Ovary (tissue), 9 donors: Measurements from ENCODE around the gene KRT72. TPM values are rescaled to one million over a fixed set of nuclear protein-coding genes. Genes with fewer than 3 reads are reported as not detected.
"Not testable (repeated sequence)": the region's sequence is repeated elsewhere in the genome, so short reads cannot be mapped to it uniquely, and the experiment has no call there.

ENCODE experiments used
- DNase-seq, 5 donors: peaks; one replicate each; pipeline ENCODE4 v3.0.0-alpha.2; 2019 to 2020
- H3K27ac ChIP-seq, 2 donors: fragments of 200-600 bp; one replicate each; pipeline versions ENCODE4 v1.5.1 to v1.8.0; 2019 to 2022
- H3K27me3 ChIP-seq: fragments of 200-600 bp; one replicate; pipeline ENCODE4 v1.8.0; 2022
- H3K36me3 ChIP-seq: fragments of 200-600 bp; sonication (generic); one replicate; pipeline ENCODE4 v1.5.1; 2019
- H3K4me1 ChIP-seq: one replicate; pipeline ENCODE4 v1.8.1; 2013; ENCODE audit warnings: mild to moderate bottlenecking, moderate library complexity; ENCODE audit not compliant: insufficient read depth
- H3K4me3 ChIP-seq: fragments of 200-600 bp; sonication (generic); one replicate; pipeline ENCODE4 v1.5.1; 2017
- H3K9me3 ChIP-seq, 2 donors: fragments of 200-600 bp in 1 of 2; sonication (generic) in 1 of 2; one replicate each; pipeline versions ENCODE4 v1.5.1 to v1.8.1; 2013 to 2019; ENCODE audit warnings: mild to moderate bottlenecking in 1 of 2, moderate library complexity in 1 of 2
- EP300 ChIP-seq: sonication (generic); formaldehyde crosslinking; IDR thresholded peaks from one replicate; pipeline ENCODE4 v1.6.1; 2017; ENCODE audit warnings: antibody characterized with exemption
- POLR2A ChIP-seq: fragments of 450-650 bp; IDR thresholded peaks from one replicate; pipeline ENCODE4 v1.6.1; 2017; ENCODE audit warnings: antibody characterized with exemption, mild to moderate bottlenecking, moderate library complexity
- WGBS, 3 donors: extraction: QIAGEN DNeasy Blood & Tissue Kit in 1 of 3; methylation state at CpG; one replicate each; pipeline versions ENCODE4 v1.1.5 to v1.1.7; 2013 to 2017; 5-methylcytosine and 5-hydroxymethylcytosine counted together
- intact Hi-C, 4 donors: fragments of 100-400 bp; cut with DNase I; formaldehyde crosslinking; loops; one replicate each; pipeline versions ENCODE4 v1.11.0 to v1.15.1; 2022 to 2023
- polyA plus RNA-seq, 2 donors: library from polyadenylated mRNA; stranded (reverse); fragments of 200-250 nt in 1 of 2; fragments of 350-450 nt in 1 of 2; fragmentation: Illumina TruSeq in 1 of 2; extraction: RNeasy Lipid Tissue Mini Kit (QIAGEN cat#74804) in 1 of 2; gene quantifications; one replicate each; pipeline ENCODE4 v1.2.3, GENCODE V29; 2013 to 2014
- total RNA-seq, 7 donors: library from RNA; depleted of rRNA in 2 of 7; stranded (reverse); fragments of >200 nt in 2 of 7; fragmentation: NEBNext Ultra II Directional in 3 of 7; extraction: Animal tissue kit (Norgen Biotek cat#: 25700) in 3 of 7; gene quantifications; one replicate each; pipeline versions ENCODE4 v1.1.0 to v1.2.4, GENCODE V29; 2016 to 2023
- TF ChIP-seq, protein P1 (sequence below), 3 donors: fragments of 450-650 bp in 2 of 3; fragments of 200-600 bp in 1 of 3; IDR thresholded peaks; one replicate each; pipeline versions ENCODE4 v1.5.1 to v1.8.0; 2016 to 2022; ENCODE audit warnings: antibody characterized with exemption in 3 of 3, mild to moderate bottlenecking in 1 of 3
- donor health status: DM: no; HTN: no; CAD: no; lungs with moderate emphysema.
- donor health status: DM: no; HTN: no; CAD: no.
- donor health status: Bipolar disorder and iron deficiency.
- donor health status: DM: yes; HTN: yes; CAD: no.
- donor health status: DM: no; HTN: no; CAD: no.
- donor health status: DM: yes; HTN: yes; CAD: no.

The KRT72 gene
- total and polyA plus RNA-seq, 9 donors: not detected

DNA sequence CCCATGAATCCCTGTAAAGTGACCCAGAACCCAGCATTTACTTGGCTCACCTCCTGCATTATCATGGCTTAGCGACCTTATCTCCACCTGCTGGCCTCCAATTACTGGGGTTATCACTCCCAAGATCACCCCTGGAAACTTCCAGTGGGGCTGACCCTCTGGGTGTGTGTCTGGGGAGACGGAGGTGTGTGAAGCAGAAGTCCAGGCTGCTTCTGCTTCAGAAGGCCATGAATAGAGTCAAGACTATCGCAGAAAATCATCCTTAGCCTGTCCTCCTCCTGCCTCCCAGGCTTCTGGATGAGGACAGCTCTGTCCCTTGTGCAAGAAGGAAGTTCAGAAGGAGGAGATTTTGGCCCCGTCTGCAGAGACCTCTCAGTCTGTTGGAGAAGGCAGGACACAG, 408 bp upstream of the KRT72 start:
- intact Hi-C loops: no loop called here
- DNase-seq: no peak
- H3K4me3 ChIP-seq: no peak overlapping the region
- no peak overlapping the region for H3K27ac ChIP-seq
- no peaks in the 10 kb centered on the region for H3K36me3 ChIP-seq
- 56 to 67% (median 63%) methylated on average over 4 of the region's 4 CpGs for WGBS, 3 donors
- TF ChIP-seq, protein P1, sequence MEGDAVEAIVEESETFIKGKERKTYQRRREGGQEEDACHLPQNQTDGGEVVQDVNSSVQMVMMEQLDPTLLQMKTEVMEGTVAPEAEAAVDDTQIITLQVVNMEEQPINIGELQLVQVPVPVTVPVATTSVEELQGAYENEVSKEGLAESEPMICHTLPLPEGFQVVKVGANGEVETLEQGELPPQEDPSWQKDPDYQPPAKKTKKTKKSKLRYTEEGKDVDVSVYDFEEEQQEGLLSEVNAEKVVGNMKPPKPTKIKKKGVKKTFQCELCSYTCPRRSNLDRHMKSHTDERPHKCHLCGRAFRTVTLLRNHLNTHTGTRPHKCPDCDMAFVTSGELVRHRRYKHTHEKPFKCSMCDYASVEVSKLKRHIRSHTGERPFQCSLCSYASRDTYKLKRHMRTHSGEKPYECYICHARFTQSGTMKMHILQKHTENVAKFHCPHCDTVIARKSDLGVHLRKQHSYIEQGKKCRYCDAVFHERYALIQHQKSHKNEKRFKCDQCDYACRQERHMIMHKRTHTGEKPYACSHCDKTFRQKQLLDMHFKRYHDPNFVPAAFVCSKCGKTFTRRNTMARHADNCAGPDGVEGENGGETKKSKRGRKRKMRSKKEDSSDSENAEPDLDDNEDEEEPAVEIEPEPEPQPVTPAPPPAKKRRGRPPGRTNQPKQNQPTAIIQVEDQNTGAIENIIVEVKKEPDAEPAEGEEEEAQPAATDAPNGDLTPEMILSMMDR (IDR thresholded peaks at IDR 0.05): no peak
- no peak for TF ChIP-seq EP300
- no peak for TF ChIP-seq POLR2A
- peaks cover 0 to 7% of the 10 kb centered on the region in 2 donors for H3K9me3 ChIP-seq
- no peaks in the 10 kb centered on the region for H3K27me3 ChIP-seq
- H3K4me1 ChIP-seq: no peaks in the 10 kb centered on the region

DNA sequence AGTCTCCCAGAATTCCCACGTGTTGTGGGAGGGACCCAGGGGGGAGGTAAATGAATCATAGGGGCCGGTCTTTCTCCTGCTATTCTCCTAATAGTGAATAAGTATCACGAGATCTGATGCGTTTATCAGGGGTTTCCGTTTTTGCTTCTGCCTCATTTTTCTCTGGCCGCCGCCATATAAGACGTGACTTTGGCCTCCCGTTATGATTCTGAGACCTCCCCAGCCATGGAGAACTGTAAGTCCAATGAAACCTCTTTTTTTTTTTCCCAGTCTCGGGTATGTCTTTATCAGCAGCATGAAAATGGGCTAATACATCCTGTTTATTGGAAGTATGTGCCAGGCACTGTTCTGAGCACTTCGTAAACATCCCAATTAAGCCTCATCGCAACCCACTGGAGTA, 788 bp downstream of the KRT72 start:
- intact Hi-C loops: no loop called here
- Histone ChIP-seq H3K4me1 (no peaks in the 10 kb centered on the region), H3K27me3 (no peaks in the 10 kb centered on the region), H3K36me3 (no peaks in the 10 kb centered on the region), H3K9me3 (peaks cover 0 to 7% of the 10 kb centered on the region in 2 donors), H3K27ac (no peak overlapping the region), H3K4me3 (no peak overlapping the region)
- TF ChIP-seq EP300 (no peak), POLR2A (no peak)
- TF ChIP-seq, protein P1 (IDR thresholded peaks at IDR 0.05): no peak
- no peak for DNase-seq
- WGBS, 3 donors: 80 to 87% (median 84%) methylated on average over 12 of the region's 12 CpGs

DNA sequence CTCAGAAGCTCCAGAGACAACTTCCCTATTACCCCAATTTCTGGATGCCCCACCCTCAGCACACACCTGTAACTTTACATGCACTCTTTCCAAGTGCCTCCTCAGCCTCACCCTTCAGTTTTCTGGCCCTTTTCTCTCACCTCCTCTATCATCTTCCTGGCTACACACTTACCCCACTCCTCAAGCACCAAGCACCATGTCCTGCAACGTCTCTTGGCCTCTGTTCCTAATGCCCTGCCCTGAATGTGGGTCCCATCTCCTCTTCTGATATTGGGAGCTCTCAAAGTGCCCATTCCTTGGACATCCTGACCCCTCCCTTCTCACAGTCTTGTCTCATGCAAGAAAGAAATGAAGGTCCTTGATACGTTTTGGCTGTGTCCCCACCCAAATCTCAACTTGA, 1.2 kb downstream of the KRT72 start:
- 47 to 56% (median 48%) methylated on average over 2 of the region's 2 CpGs for WGBS, 3 donors
- intact Hi-C loops: no loop called here
- DNase-seq: no peak
- TF ChIP-seq EP300 (no peak), POLR2A (no peak)
- TF ChIP-seq, protein P1 (IDR thresholded peaks at IDR 0.05): no peak
- no peaks in the 10 kb centered on the region for H3K4me1 ChIP-seq
- no peaks in the 10 kb centered on the region for H3K36me3 ChIP-seq
- no peaks in the 10 kb centered on the region for H3K27me3 ChIP-seq
- no peak overlapping the region for H3K27ac ChIP-seq
- no peak overlapping the region for H3K4me3 ChIP-seq
- H3K9me3 ChIP-seq: peaks cover 0 to 7% of the 10 kb centered on the region in 2 donors

- no peak for DNase-seq
- H3K27me3 ChIP-seq: no peaks in the 10 kb centered on the region
Observed at GRCh38 chr12:52598966-52599365, 2.3 kb downstream of the KRT72 start.

GRCh38 chr12:52594237-52594636, 7.0 kb downstream of the KRT72 start:
- intact Hi-C loops, H3K27ac ChIP-seq, H3K9me3 ChIP-seq, H3K27me3 ChIP-seq, H3K4me3 ChIP-seq, H3K4me1 ChIP-seq, DNase-seq, H3K36me3 ChIP-seq: not testable (repeated sequence)
- 82 to 90% (median 85%) methylated on average over 4 of the region's 4 CpGs for WGBS, 3 donors

More at GRCh38 chr12:52598966-52599365, 2.3 kb downstream of the KRT72 start:
- no peak for TF ChIP-seq POLR2A
- TF ChIP-seq EP300: no peak
- TF ChIP-seq, protein P1 (IDR thresholded peaks at IDR 0.05): no peak
- intact Hi-C loops: no loop called here
- Histone ChIP-seq H3K4me3 (no peak overlapping the region), H3K4me1 (no peaks in the 10 kb centered on the region), H3K36me3 (no peaks in the 10 kb centered on the region), H3K9me3 (peaks cover 0 to 7% of the 10 kb centered on the region in 2 donors), H3K27ac (no peak overlapping the region)
- WGBS, 3 donors: 87% methylated on average over 5 of the region's 5 CpGs
